HepG2 (cell line): Measurements from ENCODE around the gene JDP2. TPM values are rescaled to one million over a fixed set of nuclear protein-coding genes. Genes with fewer than 3 reads are reported as not detected.

Experiments
- BHLHE40 ChIP-seq: IDR thresholded peaks from 2 replicates; pipeline ENCODE4 v1.6.1; 2011; ENCODE audit warnings: low read length, improper control_type of control experiment
- CENPBD1 ChIP-seq: sonication (generic); formaldehyde crosslinking; IDR thresholded peaks from 2 replicates; pipeline ENCODE4 v1.8.0; 2022; ENCODE audit warnings: missing genetic modification reagents, low read depth, mild to moderate bottlenecking, borderline replicate concordance
- ERF ChIP-seq: IDR thresholded peaks from 2 replicates; pipeline ENCODE4 v1.6.1; 2018; ENCODE audit warnings: missing biosample characterization, missing genetic modification reagents
- EZH2 ChIP-seq: conservative IDR thresholded peaks from 2 replicates; pipeline ENCODE4 v1.6.1; 2012; ENCODE audit warnings: mild to moderate bottlenecking, low read depth, low read length, moderate library complexity
- FOXA1 ChIP-seq, 2 experiments: fragments of 450-650 bp in 1 of 2; sonication (generic) in 1 of 2; formaldehyde crosslinking in 1 of 2; IDR thresholded peaks; 2 replicates each; pipeline versions ENCODE4 v1.4.0 to v1.6.1; 2016 to 2020; ENCODE audit warnings: missing genetic modification reagents in 1 of 2
- HNRNPH1 ChIP-seq: fragments of 200-400 bp; formaldehyde crosslinking; optimal IDR thresholded peaks from 2 replicates; pipeline ENCODE3; 2017; ENCODE audit warnings: mild to moderate bottlenecking, low read depth, low read length
- KDM4B ChIP-seq: sonication (generic); formaldehyde crosslinking; IDR thresholded peaks from 2 replicates; pipeline ENCODE4 v1.4.0; 2020; ENCODE audit warnings: missing genetic modification reagents
- MTF1 ChIP-seq: sonication (generic); formaldehyde crosslinking; IDR thresholded peaks from 2 replicates; pipeline ENCODE4 v1.5.0; 2020; ENCODE audit warnings: missing genetic modification reagents
- NFE2 ChIP-seq: sonication (generic); formaldehyde crosslinking; IDR thresholded peaks from 2 replicates; pipeline ENCODE4 v1.4.0; 2020; ENCODE audit warnings: missing genetic modification reagents
- NFE2L1 ChIP-seq: sonication (generic); formaldehyde crosslinking; IDR thresholded peaks from 2 replicates; pipeline ENCODE4 v1.4.0; 2020; ENCODE audit warnings: missing genetic modification reagents, mild to moderate bottlenecking, borderline replicate concordance
- NFIB ChIP-seq: sonication (generic); formaldehyde crosslinking; IDR thresholded peaks from 2 replicates; pipeline ENCODE4 v1.9.0; 2021; ENCODE audit warnings: missing genetic modification reagents, mild to moderate bottlenecking, borderline replicate concordance
- PRDM15 ChIP-seq: sonication (generic); formaldehyde crosslinking; IDR thresholded peaks from 2 replicates; pipeline ENCODE4 v1.4.0; 2020; ENCODE audit warnings: missing genetic modification reagents
- RXRB ChIP-seq: IDR thresholded peaks from 2 replicates; pipeline ENCODE4 v1.6.1; 2016; ENCODE audit warnings: borderline replicate concordance, missing genetic modification reagents, missing compliant biosample characterization
- STAG1 ChIP-seq: sonication (generic); formaldehyde crosslinking; IDR thresholded peaks from 2 replicates; pipeline ENCODE4 v1.4.0; 2020; ENCODE audit warnings: missing genetic modification reagents
- THAP11 ChIP-seq: IDR thresholded peaks from 2 replicates; pipeline ENCODE4 v1.6.1; 2016; ENCODE audit warnings: missing biosample characterization, missing genetic modification reagents
- ZNF567 ChIP-seq: sonication (generic); formaldehyde crosslinking; IDR thresholded peaks from 2 replicates; pipeline ENCODE4 v1.8.1; 2023; ENCODE audit warnings: mild to moderate bottlenecking, missing genetic modification reagents, borderline replicate concordance
- ZNF691 ChIP-seq: sonication (generic); formaldehyde crosslinking; IDR thresholded peaks from 2 replicates; pipeline ENCODE4 v1.4.0; 2020; ENCODE audit warnings: missing genetic modification reagents, low read depth, mild to moderate bottlenecking, borderline replicate concordance
- ZNF746 ChIP-seq: sonication (generic); formaldehyde crosslinking; IDR thresholded peaks from 2 replicates; pipeline ENCODE4 v1.8.0; 2022; ENCODE audit warnings: mild to moderate bottlenecking, missing genetic modification reagents
- ZNF749 ChIP-seq: sonication (generic); formaldehyde crosslinking; IDR thresholded peaks from 2 replicates; pipeline ENCODE4 v1.8.0; 2022; ENCODE audit warnings: mild to moderate bottlenecking, missing genetic modification reagents, moderate library complexity, borderline replicate concordance
- ZNF792 ChIP-seq: IDR thresholded peaks from 2 replicates; pipeline ENCODE4 v1.6.1; 2016
- polyA plus RNA-seq, 8 experiments: library from polyadenylated mRNA; depleted of rRNA in 3 of 8; stranded (reverse) in 7 of 8; unstranded in 1 of 8; fragments of >200 nt; fragmentation: Illumina TruSeq in 4 of 8; extraction: Trizol in 4 of 8; gene quantifications; 2 replicates each; pipeline versions ENCODE4 v1.2.1 to v1.2.3, GENCODE V29; 2011 to 2016; ENCODE audit warnings: low read depth in 4 of 8, missing spikeins in 1 of 8, mixed read lengths in 1 of 8; ENCODE audit not compliant: insufficient read depth in 1 of 8
- total RNA-seq, 5 experiments: library from RNA; depleted of rRNA; stranded (reverse); fragments of >200 nt; fragmentation: Illumina TruSeq; extraction: Trizol; gene quantifications; 2 replicates each; pipeline ENCODE4 v1.2.3, GENCODE V29; 2016; ENCODE audit warnings: low read depth in 1 of 5
- TF ChIP-seq, protein P1 (sequence below): sonication (generic); formaldehyde crosslinking; IDR thresholded peaks from 2 replicates; pipeline ENCODE4 v1.8.1; 2022; ENCODE audit warnings: mild to moderate bottlenecking, missing genetic modification reagents
- TF ChIP-seq, protein P2 (sequence below): sonication (generic); formaldehyde crosslinking; conservative IDR thresholded peaks from 2 replicates; pipeline ENCODE4 v1.8.1; 2023; ENCODE audit warnings: missing genetic modification reagents

JDP2 gene
- total and polyA plus RNA-seq, 2 of the 13 experiments (the other 11 are each of a cell fraction or from before 2014, with no cell fraction given), result 8.0 to 8.9 TPM

DNA sequence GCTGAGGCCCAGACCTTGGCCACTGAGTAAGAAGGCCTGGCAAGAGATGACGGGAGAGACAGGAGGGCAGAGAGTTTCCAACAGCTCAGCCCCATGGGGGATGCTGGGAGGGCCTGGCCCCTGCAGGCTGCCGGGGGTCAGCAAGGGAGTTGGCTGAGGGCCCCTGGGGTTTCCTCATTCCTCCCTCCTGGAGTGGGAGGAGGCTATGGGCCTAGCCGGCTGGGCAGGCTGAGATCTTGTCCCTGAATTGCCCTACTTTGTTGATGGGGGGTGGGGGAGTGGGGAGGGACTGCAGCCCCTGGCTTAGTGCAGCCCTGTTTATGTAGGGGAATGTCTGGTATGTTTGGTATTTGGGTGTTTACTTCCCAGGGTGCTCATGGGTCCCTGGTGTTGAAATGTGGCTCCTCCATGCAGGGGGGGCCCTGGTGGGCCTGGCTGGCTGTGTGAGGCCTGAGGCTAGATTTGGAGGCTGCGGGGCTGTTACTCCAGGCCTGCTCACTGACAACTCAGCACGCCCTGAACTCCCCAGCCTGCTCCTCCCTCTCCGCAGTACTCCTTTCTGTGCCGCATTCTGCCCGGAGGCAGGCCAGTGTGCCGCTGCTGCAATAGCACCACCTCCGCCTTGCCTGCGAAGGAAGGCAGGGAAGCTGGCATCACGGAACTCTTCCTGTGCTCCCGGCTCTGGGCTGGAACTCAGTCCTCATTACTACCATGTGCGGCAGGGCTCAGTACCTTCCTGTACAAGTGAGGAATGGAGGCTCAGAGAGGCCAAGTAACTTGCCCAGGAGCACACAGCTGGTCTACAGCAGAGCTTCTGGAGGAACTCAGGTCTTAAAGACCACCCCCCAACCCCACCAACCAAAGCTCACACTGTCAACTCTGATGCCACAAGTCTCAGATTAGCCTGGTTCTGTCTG lies 25.3 kb downstream of the JDP2 start (continued):
- no peak for TF ChIP-seq ZNF746 (CRISPR knock-in tag)
- peak; percentile 55; the same call in 1 of the 2 replicates for TF ChIP-seq ERF
- TF ChIP-seq RXRB (CRISPR knock-in tag), result peak; percentile 74
- no peak for TF ChIP-seq NFIB (CRISPR knock-in tag)
- TF ChIP-seq CENPBD1 (CRISPR knock-in tag), result no peak
- 0 out of 2 replicates have a peak, but pooled peaks have one; percentile 31 for TF ChIP-seq ZNF691 (CRISPR knock-in tag)
- TF ChIP-seq ZNF792, result no peak
- TF ChIP-seq BHLHE40, result no peak
- no peak for TF ChIP-seq HNRNPH1
- TF ChIP-seq MTF1, result no peak
- no peak for TF ChIP-seq ZNF749 (CRISPR knock-in tag)
- TF ChIP-seq ZNF567 (CRISPR knock-in tag), result no peak
- 0 out of 2 replicates have a peak, but pooled peaks have one; percentile 31 for TF ChIP-seq THAP11 (CRISPR knock-in tag)
- TF ChIP-seq KDM4B, result no peak
- no peak for TF ChIP-seq STAG1 (CRISPR knock-in tag)
- no peak for TF ChIP-seq NFE2 (CRISPR knock-in tag)
- TF ChIP-seq FOXA1 (IDR thresholded peaks at IDR 0.05), result no peak
- peak; percentile 87 for TF ChIP-seq FOXA1 (CRISPR knock-in tag; IDR thresholded peaks at IDR 0.05)
- TF ChIP-seq EZH2, result no peak
- no peak for TF ChIP-seq PRDM15 (CRISPR knock-in tag)
- TF ChIP-seq, protein P1, sequence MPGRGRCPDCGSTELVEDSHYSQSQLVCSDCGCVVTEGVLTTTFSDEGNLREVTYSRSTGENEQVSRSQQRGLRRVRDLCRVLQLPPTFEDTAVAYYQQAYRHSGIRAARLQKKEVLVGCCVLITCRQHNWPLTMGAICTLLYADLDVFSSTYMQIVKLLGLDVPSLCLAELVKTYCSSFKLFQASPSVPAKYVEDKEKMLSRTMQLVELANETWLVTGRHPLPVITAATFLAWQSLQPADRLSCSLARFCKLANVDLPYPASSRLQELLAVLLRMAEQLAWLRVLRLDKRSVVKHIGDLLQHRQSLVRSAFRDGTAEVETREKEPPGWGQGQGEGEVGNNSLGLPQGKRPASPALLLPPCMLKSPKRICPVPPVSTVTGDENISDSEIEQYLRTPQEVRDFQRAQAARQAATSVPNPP (CRISPR knock-in tag), result no peak
- TF ChIP-seq, protein P2, sequence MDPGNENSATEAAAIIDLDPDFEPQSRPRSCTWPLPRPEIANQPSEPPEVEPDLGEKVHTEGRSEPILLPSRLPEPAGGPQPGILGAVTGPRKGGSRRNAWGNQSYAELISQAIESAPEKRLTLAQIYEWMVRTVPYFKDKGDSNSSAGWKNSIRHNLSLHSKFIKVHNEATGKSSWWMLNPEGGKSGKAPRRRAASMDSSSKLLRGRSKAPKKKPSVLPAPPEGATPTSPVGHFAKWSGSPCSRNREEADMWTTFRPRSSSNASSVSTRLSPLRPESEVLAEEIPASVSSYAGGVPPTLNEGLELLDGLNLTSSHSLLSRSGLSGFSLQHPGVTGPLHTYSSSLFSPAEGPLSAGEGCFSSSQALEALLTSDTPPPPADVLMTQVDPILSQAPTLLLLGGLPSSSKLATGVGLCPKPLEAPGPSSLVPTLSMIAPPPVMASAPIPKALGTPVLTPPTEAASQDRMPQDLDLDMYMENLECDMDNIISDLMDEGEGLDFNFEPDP (CRISPR knock-in tag), result no peak
- no peak for TF ChIP-seq NFE2L1
